ENCODE data around the gene PWWP2B. TPM values are rescaled to one million over a fixed set of nuclear protein-coding genes. Genes with fewer than 3 reads are reported as not detected.
A peak's percentile ranks its signal among the peaks of the same experiment; 100 is the strongest.
"Not testable (repeated sequence)": the region's sequence is repeated elsewhere in the genome, so short reads cannot be mapped to it uniquely, and the experiment has no call there.

Gene PWWP2B
- polyA plus RNA-seq: 23.7 TPM
- long read RNA-seq, donor 1, partial matches to known transcripts: 0 of 6 reads
- long read RNA-seq, donor 1, other reads (novel, unspliced or antisense): 0 of 6 reads
- long read RNA-seq, donor 2, transcript PWWP2B-201 (3 exons, 2,651 nt): major isoform, 7 of 7 reads
- long read RNA-seq, donor 2, partial matches to known transcripts: 0 of 7 reads
- long read RNA-seq, donor 2, other reads (novel, unspliced or antisense): 0 of 7 reads
- long read RNA-seq, donor 3: 0 reads
- long read RNA-seq, donor 4: 0 reads
- long read RNA-seq, donor 5, transcript PWWP2B-201 (3 exons, 2,651 nt): major isoform, 5 of 13 reads
- long read RNA-seq, donor 5, partial matches to known transcripts: 0 of 13 reads
- long read RNA-seq, donor 5, other reads (novel, unspliced or antisense): 6 of 13 reads
- long read RNA-seq, donor 6, partial matches to known transcripts: 16 of 17 reads
- long read RNA-seq, donor 6, other reads (novel, unspliced or antisense): 0 of 17 reads
- long read RNA-seq, donor 7, partial matches to known transcripts: 0 of 3 reads
- long read RNA-seq, donor 7, other reads (novel, unspliced or antisense): 0 of 3 reads
- long read RNA-seq, donor 8, transcript PWWP2B-201 (3 exons, 2,651 nt): major isoform, 5 of 26 reads
- long read RNA-seq, donor 8, partial matches to known transcripts: 12 of 26 reads
- long read RNA-seq, donor 8, other reads (novel, unspliced or antisense): 5 of 26 reads
- long read RNA-seq, donor 9, partial matches to known transcripts: 15 of 27 reads
- long read RNA-seq, donor 9, other reads (novel, unspliced or antisense): 7 of 27 reads
- long read RNA-seq, donor 10, transcript PWWP2B-201 (3 exons, 2,651 nt): major isoform, 7 of 20 reads
- long read RNA-seq, donor 10, partial matches to known transcripts: 10 of 20 reads
- long read RNA-seq, donor 10, other reads (novel, unspliced or antisense): 0 of 20 reads
- long read RNA-seq, donor 11, partial matches to known transcripts: 0 of 4 reads
- long read RNA-seq, donor 11, other reads (novel, unspliced or antisense): 0 of 4 reads

GRCh38 chr10:132397036-132397541, at the start of gene PWWP2B:
TSS of gene PWWP2B (plus strand) at chr10:132397200. CDS start at chr10:132397227, 27 bp downstream.
- Histone ChIP-seq H3K36me3 (ENCODE audit: control insufficient read depth, insufficient read depth, low read length) (peaks cover 21% of the 10 kb centered on the region), H3K27ac (ENCODE audit: low read length) (peak within 1 kb of the TSS; percentile 91), H3K4me3 (ENCODE audit: low read length) (peak within 1 kb of the TSS; percentile 69), H3K9me3 (ENCODE audit: control insufficient read depth, low read depth, low read length) (no peaks in the 10 kb centered on the region), H3K27me3 (ENCODE audit: control insufficient read depth, insufficient read depth, low read length) (no peaks in the 10 kb centered on the region), H3K4me1 (ENCODE audit: control insufficient read depth, insufficient read depth, low read length) (peaks cover 56% of the 10 kb centered on the region)
- DNase-seq: peak in 1 of 2 donors; percentile 70
- no CpG with 5 or more reads among the region's 86 CpGs for WGBS (ENCODE audit: insufficient coverage, low lambda C conversion rate)

- Histone ChIP-seq H3K9me3 (ENCODE audit: control insufficient read depth, low read depth, low read length) (peaks cover 3% of the 10 kb centered on the region), H3K27ac (ENCODE audit: low read length) (no peak overlapping the region), H3K4me3 (ENCODE audit: low read length) (no peak overlapping the region), H3K4me1 (ENCODE audit: control insufficient read depth, insufficient read depth, low read length) (no peaks in the 10 kb centered on the region), H3K27me3 (ENCODE audit: control insufficient read depth, insufficient read depth, low read length) (no peaks in the 10 kb centered on the region), H3K36me3 (ENCODE audit: control insufficient read depth, insufficient read depth, low read length) (peaks cover 57% of the 10 kb centered on the region)
- no CpG with 5 or more reads among the region's 23 CpGs for WGBS (ENCODE audit: insufficient coverage, low lambda C conversion rate)
- DNase-seq: no peak
These were observed 49.6 kb upstream of the PWWP2B start for GRCh38 chr10:132347211-132347930.

- WGBS (ENCODE audit: insufficient coverage, low lambda C conversion rate): 83% methylated on average over 1 of the region's 13 CpGs
- DNase-seq: no peak
- Histone ChIP-seq H3K27me3 (ENCODE audit: control insufficient read depth, insufficient read depth, low read length) (no peaks in the 10 kb centered on the region), H3K4me1 (ENCODE audit: control insufficient read depth, insufficient read depth, low read length) (no peaks in the 10 kb centered on the region), H3K9me3 (ENCODE audit: control insufficient read depth, low read depth, low read length) (peaks cover 3% of the 10 kb centered on the region), H3K36me3 (ENCODE audit: control insufficient read depth, insufficient read depth, low read length) (peaks cover 57% of the 10 kb centered on the region), H3K27ac (ENCODE audit: low read length) (no peak overlapping the region), H3K4me3 (ENCODE audit: low read length) (no peak overlapping the region)
These were observed 49.1 kb upstream of the PWWP2B start for GRCh38 chr10:132347931-132348267.

- no CpG with 5 or more reads among the region's 6 CpGs for WGBS (ENCODE audit: insufficient coverage, low lambda C conversion rate)
- Histone ChIP-seq H3K36me3 (ENCODE audit: control insufficient read depth, insufficient read depth, low read length) (peaks cover 53% of the 10 kb centered on the region), H3K27ac (ENCODE audit: low read length) (no peak overlapping the region), H3K9me3 (ENCODE audit: control insufficient read depth, low read depth, low read length) (peaks cover 3% of the 10 kb centered on the region), H3K27me3 (ENCODE audit: control insufficient read depth, insufficient read depth, low read length) (no peaks in the 10 kb centered on the region), H3K4me3 (ENCODE audit: low read length) (no peak overlapping the region), H3K4me1 (ENCODE audit: control insufficient read depth, insufficient read depth, low read length) (no peaks in the 10 kb centered on the region)
- no peak for DNase-seq
These were observed 47.2 kb upstream of the PWWP2B start for GRCh38 chr10:132349766-132350165.

- WGBS (ENCODE audit: insufficient coverage, low lambda C conversion rate): no CpG with 5 or more reads among the region's 11 CpGs
- peaks cover 3% of the 10 kb centered on the region for H3K9me3 ChIP-seq (ENCODE audit: control insufficient read depth, low read depth, low read length)
- no peak overlapping the region for H3K27ac ChIP-seq (ENCODE audit: low read length)
- no peaks in the 10 kb centered on the region for H3K4me1 ChIP-seq (ENCODE audit: control insufficient read depth, insufficient read depth, low read length)
- H3K27me3 ChIP-seq (ENCODE audit: control insufficient read depth, insufficient read depth, low read length): no peaks in the 10 kb centered on the region
- H3K36me3 ChIP-seq (ENCODE audit: control insufficient read depth, insufficient read depth, low read length): peaks cover 52% of the 10 kb centered on the region
- no peak for DNase-seq
- H3K4me3 ChIP-seq (ENCODE audit: low read length): no peak overlapping the region
These were observed 46.6 kb upstream of the PWWP2B start for GRCh38 chr10:132350391-132350790.

- H3K27me3 ChIP-seq (ENCODE audit: control insufficient read depth, insufficient read depth, low read length): no peaks in the 10 kb centered on the region
- no peak overlapping the region for H3K4me3 ChIP-seq (ENCODE audit: low read length)
- WGBS (ENCODE audit: insufficient coverage, low lambda C conversion rate): no CpG with 5 or more reads among the region's 17 CpGs
- peaks cover 3% of the 10 kb centered on the region for H3K9me3 ChIP-seq (ENCODE audit: control insufficient read depth, low read depth, low read length)
- no peaks in the 10 kb centered on the region for H3K4me1 ChIP-seq (ENCODE audit: control insufficient read depth, insufficient read depth, low read length)
- DNase-seq: peak in 1 of 2 donors; percentile 16
- peaks cover 52% of the 10 kb centered on the region for H3K36me3 ChIP-seq (ENCODE audit: control insufficient read depth, insufficient read depth, low read length)
- H3K27ac ChIP-seq (ENCODE audit: low read length): no peak overlapping the region
These were observed 46.1 kb upstream of the PWWP2B start for GRCh38 chr10:132350946-132351345.

GRCh38 chr10:132351611-132352010, 45.4 kb upstream of the PWWP2B start:
- no peaks in the 10 kb centered on the region for H3K27me3 ChIP-seq (ENCODE audit: control insufficient read depth, insufficient read depth, low read length)
- no peak overlapping the region for H3K27ac ChIP-seq (ENCODE audit: low read length)
- peaks cover 52% of the 10 kb centered on the region for H3K36me3 ChIP-seq (ENCODE audit: control insufficient read depth, insufficient read depth, low read length)
- peaks cover 3% of the 10 kb centered on the region for H3K9me3 ChIP-seq (ENCODE audit: control insufficient read depth, low read depth, low read length)
- no peak overlapping the region for H3K4me3 ChIP-seq (ENCODE audit: low read length)
- no peaks in the 10 kb centered on the region for H3K4me1 ChIP-seq (ENCODE audit: control insufficient read depth, insufficient read depth, low read length)
- WGBS (ENCODE audit: insufficient coverage, low lambda C conversion rate): no CpG with 5 or more reads among the region's 25 CpGs
- DNase-seq: no peak

GRCh38 chr10:132352462-132353308, 44.3 kb upstream of the PWWP2B start:
- 17% methylated on average over 2 of the region's 44 CpGs for WGBS (ENCODE audit: insufficient coverage, low lambda C conversion rate)

More at GRCh38 chr10:132352462-132353308, 44.3 kb upstream of the PWWP2B start:
- peak; percentile 50 to 53 for DNase-seq
- not testable (repeated sequence) for H3K4me3 ChIP-seq (ENCODE audit: low read length); H3K9me3 ChIP-seq (ENCODE audit: control insufficient read depth, low read depth, low read length); H3K27ac ChIP-seq (ENCODE audit: low read length); H3K4me1 ChIP-seq (ENCODE audit: control insufficient read depth, insufficient read depth, low read length); H3K27me3 ChIP-seq (ENCODE audit: control insufficient read depth, insufficient read depth, low read length)
- peaks cover 54% of the 10 kb centered on the region for H3K36me3 ChIP-seq (ENCODE audit: control insufficient read depth, insufficient read depth, low read length)

All from large intestine (tissue), 12 donors.